Measurements from ENCODE around the gene ACOX1.

DNA sequence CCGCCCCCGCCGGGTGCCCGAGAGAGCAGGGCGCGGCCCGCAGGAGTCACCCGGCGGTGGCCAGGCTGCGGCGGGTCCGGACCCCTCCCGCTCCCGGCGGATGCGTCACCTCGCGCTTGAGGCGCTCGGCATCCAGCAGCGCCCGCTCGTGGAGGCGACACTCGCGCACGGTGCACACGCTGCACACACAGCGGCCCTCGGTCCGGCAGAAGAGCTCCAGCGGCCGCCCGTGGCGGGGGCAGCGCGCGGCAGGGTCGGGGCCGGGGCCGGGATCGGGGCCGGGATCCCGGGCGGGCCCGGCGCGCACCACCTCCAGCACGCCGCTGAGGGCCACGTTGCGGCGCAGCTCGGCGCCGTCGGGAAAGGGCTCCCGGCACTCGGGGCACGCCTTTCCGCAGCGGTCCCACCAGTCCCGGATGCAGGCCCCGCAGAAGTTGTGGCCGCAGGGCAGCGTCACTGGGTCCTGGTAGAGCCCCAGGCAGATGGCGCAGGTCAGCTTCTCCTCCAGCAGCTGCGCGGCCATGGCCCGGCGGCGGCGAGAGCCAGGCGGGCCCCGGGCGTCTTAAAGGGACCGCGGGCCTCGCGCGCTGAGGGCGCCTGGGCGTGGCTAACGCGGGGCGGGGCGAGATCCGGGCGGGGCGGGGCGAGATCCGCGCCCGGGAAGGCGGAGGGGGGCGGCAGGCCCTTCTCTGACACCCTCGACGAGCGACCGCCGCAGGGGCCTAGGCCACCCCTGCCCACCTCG lies 82.4 kb downstream of the ACOX1 start, which contains the start of gene TRIM65:
- TF ChIP-seq, protein P1, sequence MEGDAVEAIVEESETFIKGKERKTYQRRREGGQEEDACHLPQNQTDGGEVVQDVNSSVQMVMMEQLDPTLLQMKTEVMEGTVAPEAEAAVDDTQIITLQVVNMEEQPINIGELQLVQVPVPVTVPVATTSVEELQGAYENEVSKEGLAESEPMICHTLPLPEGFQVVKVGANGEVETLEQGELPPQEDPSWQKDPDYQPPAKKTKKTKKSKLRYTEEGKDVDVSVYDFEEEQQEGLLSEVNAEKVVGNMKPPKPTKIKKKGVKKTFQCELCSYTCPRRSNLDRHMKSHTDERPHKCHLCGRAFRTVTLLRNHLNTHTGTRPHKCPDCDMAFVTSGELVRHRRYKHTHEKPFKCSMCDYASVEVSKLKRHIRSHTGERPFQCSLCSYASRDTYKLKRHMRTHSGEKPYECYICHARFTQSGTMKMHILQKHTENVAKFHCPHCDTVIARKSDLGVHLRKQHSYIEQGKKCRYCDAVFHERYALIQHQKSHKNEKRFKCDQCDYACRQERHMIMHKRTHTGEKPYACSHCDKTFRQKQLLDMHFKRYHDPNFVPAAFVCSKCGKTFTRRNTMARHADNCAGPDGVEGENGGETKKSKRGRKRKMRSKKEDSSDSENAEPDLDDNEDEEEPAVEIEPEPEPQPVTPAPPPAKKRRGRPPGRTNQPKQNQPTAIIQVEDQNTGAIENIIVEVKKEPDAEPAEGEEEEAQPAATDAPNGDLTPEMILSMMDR (conservative IDR thresholded peaks at IDR 0.05; ENCODE audit: low read depth, low read length): 0 out of 2 replicates have a peak, but pooled peaks have one; percentile 26
- no peak for TF ChIP-seq EZH2 (IDR thresholded peaks at IDR 0.05; ENCODE audit: borderline replicate concordance, low read depth, low read length, poor library complexity, severe bottlenecking)
